Activated CD8-positive, alpha-beta memory T cell treated with anti-CD3 and anti-CD28 coated beads for 48 hours (primary cell): Measurements from ENCODE around the gene HRH3.
A peak's percentile ranks its signal among the peaks of the same experiment; 100 is the strongest.

ENCODE experiments used
- DNase-seq, 3 experiments: peaks; one replicate each; pipeline ENCODE4 v3.0.0-alpha.2; 2020; ENCODE audit warnings: low read depth in 2 of 3, low spot score in 2 of 3

HRH3 gene

DNA sequence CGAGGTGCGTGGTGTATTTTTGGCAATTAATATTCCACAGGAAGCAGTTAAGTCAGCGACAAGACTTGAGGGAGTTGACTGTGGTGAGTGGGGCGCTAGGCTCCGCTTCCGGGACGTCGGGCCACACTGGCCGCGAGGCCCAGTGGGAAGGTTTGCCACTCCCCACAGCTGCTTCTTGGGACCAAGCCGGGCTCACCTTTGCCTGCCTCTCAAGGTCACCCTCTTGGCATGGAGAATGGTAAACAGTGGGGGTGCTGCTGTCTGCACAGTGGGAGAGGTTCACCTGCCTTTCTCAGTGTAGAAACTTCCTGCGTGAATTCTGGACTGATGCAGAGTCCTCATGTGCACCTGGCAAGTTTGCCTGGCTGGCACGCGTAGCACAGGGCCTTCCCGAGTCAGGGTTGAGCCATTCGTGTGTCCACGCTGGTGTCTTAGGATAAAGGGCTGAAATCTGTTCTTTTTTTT lies 24.6 kb upstream of the HRH3 start:
- DNase-seq = no peak

DNA sequence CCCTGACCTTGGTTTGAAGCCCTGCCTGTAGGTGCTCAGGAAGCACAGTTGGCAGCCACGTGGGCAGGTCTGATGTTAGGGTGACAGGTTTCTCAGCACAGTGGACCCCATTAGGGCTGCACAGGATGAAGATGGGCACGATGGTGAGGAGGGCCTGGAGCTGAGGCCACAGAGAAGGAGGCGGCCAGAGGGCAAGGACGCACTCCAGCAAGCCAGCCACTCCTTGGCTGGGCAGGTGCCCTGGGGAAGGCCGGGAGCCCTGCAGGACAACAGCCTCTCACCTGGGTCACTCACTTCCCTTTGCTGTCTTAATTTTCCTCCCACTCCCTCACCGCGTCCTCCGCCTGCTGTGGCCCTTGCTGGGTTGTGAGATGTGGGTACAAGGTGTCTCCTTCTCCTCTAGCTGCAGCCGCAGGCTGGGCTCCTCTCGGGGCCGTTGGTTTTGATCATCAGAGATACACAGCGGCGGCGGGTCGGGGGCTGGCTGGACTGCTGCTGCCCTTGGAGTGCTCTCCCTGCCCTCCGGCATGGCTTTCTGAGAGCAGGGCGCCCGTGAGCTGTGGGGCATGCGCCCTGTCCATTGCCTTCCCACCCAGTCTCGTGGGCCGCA lies 23.9 kb upstream of the HRH3 start:
- DNase-seq = no peak

DNA sequence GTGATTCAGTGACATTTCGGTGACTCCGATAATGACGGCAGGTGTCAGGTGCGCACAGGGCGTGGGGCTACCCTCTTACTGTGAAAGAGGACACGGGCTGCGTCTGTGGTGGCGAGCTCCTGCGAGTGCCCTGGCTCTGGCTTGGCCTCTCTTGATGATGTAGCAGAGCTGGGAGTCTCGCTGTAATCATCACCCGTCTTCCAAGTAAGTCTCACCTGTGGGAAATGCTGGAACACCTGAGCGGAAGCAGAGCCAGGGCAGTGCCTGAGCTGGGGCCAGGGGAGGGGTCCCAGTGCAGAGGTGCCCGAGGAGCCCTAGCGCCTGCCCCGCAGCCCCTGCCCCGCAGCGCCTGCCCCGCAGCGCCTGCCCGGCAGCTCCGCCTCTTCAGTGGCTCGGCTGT lies 23.0 kb upstream of the HRH3 start:
- DNase-seq = no peak

GRCh38 chr20:62242176-62242575 lies 22.1 kb upstream of the HRH3 start:
- DNase-seq = no peak

- DNase-seq = no peak
Measured at GRCh38 chr20:62241506-62241905, 21.4 kb upstream of the HRH3 start.

GRCh38 chr20:62240020-62240685 lies 20.1 kb upstream of the HRH3 start:
- no peak for DNase-seq

- no peak for DNase-seq
Measured at GRCh38 chr20:62239278-62239879, 19.3 kb upstream of the HRH3 start.

GRCh38 chr20:62238569-62239277 lies 18.6 kb upstream of the HRH3 start:
- DNase-seq = no peak

DNA sequence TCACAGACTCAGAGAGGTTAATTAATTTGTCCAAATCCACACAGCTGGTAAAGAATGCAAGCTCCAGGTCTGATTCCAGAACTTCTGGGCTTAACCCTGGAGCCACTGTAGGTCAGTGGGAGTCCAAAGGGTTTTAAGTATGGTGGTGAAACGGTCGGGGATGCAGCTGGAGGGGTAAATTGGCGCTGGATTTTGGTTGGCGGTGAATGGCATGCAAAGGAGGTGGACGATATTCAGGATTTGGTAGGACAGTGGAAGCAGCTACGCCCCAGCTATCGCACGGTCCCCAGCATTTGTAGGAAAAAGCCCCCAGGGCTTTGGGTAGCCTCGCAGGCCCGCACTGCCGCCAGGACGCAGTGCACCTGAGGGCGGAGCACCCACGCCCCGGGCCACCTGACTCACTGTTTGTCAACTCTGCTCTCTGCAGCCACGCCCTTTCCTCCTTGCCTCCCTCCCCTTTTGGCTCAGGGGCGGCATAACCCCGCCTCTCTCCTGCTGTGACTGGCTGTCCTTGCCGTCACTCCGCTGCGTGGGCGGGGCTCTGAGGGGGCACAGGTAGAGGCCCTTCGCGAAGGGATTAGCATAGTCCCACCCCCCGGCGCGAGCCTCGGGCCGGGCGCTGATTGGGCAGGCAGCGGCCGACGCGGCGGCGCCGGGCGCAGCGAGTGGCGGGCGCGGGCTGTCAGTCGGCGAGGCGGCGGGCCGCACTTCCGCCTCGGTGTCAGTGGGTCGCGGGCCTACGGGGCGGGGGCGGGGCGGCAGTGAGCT lies 17.9 kb upstream of the HRH3 start, which contains the start of gene OSBPL2:
Gene OSBPL2, plus strand, starts transcription at position 721 of the 768 bp plus-strand sequence. CDS start 17,664 bp downstream, outside the sequence.
- DNase-seq = peak; percentile 100

DNA sequence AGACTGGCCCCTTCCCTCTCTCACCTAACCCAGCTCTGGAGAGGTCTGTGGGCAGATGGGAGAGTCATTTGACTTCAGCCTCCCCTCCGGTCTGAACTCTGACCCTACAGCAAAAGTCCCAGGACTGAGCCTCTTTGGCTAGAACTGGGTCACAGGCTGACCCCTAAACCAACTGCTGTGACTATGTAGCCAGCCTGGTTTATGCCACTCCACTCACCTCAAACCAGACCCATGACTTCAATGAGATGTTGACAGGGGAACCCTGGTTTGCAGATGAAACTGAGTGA lies 17.4 kb upstream of the HRH3 start:
- DNase-seq = no peak

GRCh38 chr20:62236766-62237513 lies 16.9 kb upstream of the HRH3 start:
- no peak for DNase-seq

DNA sequence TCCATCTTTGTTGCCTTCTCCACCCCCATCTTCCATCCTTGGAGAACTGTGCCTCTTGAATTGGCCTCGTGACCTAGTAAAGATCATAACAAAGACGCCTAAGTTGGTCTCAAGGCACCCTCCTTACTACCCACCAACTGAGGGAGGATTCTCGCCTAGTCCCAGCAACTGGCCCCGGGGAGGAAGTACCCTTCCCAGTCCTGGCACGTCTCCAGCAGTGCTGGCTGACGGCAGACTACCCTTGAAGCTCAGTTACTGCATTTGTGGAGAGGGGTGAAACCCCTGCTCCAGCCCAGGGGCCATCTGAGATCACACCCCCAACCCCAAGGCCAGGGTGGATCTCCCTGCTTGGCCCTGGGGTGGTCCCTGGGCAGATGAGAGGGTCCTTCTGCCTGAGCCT lies 16.1 kb upstream of the HRH3 start:
- no peak for DNase-seq

GRCh38 chr20:62235777-62236157 lies 15.7 kb upstream of the HRH3 start:
- DNase-seq = no peak

DNA sequence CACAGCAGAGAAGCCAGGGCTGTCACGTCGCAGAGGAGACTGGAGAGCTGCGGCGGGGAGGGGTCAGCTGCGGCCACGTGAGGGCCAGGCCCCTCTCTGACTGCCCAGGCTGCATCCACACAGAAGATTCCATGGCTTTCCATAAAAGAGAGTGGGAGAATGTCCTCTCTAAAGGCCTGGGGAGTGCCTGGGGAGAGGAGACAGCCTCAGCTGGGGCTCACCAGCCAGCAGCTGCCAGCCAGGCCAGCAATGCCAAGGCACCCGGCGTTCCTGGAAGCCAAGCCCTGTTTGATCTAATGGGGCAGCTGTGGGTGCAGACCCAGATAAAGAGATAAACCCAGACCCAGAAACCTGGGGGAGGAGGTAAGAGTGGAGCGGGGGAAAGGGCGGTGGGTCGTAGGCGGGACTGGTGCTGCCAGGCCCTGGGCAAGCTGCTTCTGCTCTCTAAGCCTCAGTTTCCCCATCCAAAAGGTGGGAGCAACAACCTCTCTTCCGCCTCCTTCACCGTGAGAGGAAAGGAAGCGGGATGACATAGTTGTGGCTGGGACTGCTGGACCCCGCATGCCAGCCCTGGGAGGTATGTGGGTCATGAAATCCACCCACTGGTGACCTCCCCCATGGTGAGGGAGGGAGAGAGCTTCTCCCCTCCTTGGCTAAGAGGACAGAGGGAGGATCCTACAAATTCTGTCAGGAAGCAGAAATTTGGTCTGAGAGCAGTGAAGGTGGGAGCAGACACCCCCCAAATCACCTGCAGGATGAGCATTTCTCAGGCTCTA lies 15.1 kb upstream of the HRH3 start:
- DNase-seq = no peak

DNA sequence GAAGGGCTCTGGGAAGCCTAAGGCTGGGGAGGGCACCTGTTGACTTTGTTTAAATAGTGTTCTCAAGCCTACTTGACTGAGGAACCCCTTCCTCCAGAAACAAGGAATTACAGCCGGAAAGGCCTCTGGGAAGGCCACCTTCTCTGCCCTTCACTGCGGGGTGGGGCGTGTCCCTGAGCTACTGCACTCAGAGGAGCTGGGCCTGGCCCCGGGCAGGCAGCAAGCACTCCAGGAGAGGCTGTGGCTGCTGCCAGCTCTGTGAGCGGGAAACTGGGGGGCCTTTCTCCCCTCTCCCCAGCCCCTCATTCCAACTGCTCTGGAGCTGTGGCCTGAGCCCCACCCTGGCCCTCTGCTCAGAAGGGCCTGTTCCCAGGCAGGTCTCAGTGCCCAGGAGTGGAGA lies 14.3 kb upstream of the HRH3 start:
- DNase-seq = no peak

DNA sequence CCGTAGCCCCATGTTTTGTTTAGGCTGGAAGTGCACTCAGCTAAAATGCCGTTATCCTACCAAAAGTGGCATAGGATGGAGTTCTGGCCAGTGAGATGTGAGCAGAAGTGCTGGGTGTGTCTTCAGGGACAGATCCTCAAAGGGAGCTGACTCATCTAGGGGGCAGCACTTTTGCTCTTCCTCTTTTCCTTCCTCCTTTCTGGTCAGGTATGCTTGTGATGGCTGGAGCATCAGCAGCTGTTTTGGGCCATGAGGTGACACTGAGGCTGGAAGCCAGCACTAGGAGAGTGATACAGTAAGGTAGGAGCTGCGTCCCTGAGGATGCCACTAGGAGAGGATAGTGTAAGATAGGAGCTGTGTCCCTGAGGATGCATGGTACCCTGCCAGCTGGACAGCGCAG lies 13.6 kb upstream of the HRH3 start:
- DNase-seq = no peak

- DNase-seq = no peak
Measured at GRCh38 chr20:62232770-62233645, 12.9 kb upstream of the HRH3 start.

- no peak for DNase-seq
Measured at GRCh38 chr20:62232194-62232593, 12.1 kb upstream of the HRH3 start.

- no peak for DNase-seq
Measured at GRCh38 chr20:62231292-62231691, 11.2 kb upstream of the HRH3 start.
